ENCODE measurements around the gene SLC22A1. TPM values are rescaled to one million over a fixed set of nuclear protein-coding genes. Genes with fewer than 3 reads are reported as not detected.

Gene SLC22A1
- total RNA-seq, 2 donors from 2014 or later, result 1.2 to 1.6 TPM

DNA sequence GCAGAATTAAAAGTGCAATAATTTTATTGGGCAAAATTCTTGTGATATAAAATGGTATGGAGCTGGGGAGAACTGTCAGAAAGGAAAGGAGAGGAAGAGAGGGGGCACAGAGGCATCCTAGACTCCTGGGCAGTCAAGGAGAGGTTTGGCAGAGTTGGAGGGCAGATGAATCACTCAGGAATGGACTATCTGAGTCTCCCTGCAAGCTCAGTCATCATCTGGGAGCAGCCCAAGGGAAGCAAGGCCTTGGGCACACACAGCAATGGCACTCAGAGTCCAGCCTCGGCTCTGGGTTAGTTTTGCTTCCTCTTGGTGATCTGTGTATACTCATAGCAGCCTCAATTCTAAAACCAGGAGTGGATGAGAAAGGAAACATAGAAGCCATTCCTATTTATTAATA is 67.2 kb downstream of the SLC22A1 start:
- Histone ChIP-seq H3K27ac (no peak overlapping the region), H3K27me3 (replicated peaks; ENCODE audit: insufficient read depth) (no peaks in the 10 kb centered on the region), H3K9me3 (peaks cover 15% of the 10 kb centered on the region), H3K36me3 (no peaks in the 10 kb centered on the region), H3K4me1 (ENCODE audit: control insufficient read depth in 1 of 2, low read depth in 2 of 2) (no peaks in the 10 kb centered on the region), H3K4me3 (no peak overlapping the region)
- DNase-seq (ENCODE audit: low spot score), result no peak
- ATAC-seq (ENCODE audit: insufficient number of reproducible peaks, low FRiP score, low read depth), result no peak
- no peak for TF ChIP-seq CTCF (IDR thresholded peaks at IDR 0.05)

- Histone ChIP-seq H3K27ac (no peak overlapping the region), H3K4me3 (no peak overlapping the region), H3K4me1 (ENCODE audit: control insufficient read depth in 1 of 2, low read depth in 2 of 2) (no peaks in the 10 kb centered on the region), H3K36me3 (no peaks in the 10 kb centered on the region), H3K27me3 (replicated peaks; ENCODE audit: insufficient read depth) (no peaks in the 10 kb centered on the region), H3K9me3 (peaks cover 27% of the 10 kb centered on the region)
- no peak for TF ChIP-seq CTCF (IDR thresholded peaks at IDR 0.05)
- ATAC-seq (ENCODE audit: insufficient number of reproducible peaks, low FRiP score, low read depth), result no peak
- DNase-seq (ENCODE audit: low spot score), result no peak
Observed at GRCh38 chr6:160190081-160190480, 68.5 kb downstream of the SLC22A1 start.

DNA sequence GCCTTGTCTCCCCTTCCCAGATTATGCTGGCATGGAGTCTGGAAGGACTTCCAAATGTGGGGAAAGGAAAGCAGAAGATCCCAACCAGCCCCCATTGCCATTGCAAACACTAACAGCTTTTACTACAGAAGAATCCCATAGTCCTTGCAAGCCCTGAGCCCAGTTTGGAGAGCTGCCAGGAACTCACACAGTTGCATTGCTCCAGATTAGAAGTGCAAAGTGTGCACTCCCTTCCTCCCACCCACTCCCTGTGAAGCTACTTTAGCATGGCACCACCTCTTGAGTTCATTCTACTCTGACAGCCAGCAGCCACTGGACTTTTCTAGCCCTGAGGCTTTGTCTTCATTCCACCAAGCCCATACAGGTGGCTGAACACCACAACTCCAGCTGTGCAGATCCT is 69.4 kb downstream of the SLC22A1 start:
- Histone ChIP-seq H3K27ac (no peak overlapping the region), H3K36me3 (no peaks in the 10 kb centered on the region), H3K9me3 (peaks cover 32% of the 10 kb centered on the region), H3K4me3 (no peak overlapping the region), H3K4me1 (ENCODE audit: control insufficient read depth in 1 of 2, low read depth in 2 of 2) (no peaks in the 10 kb centered on the region), H3K27me3 (replicated peaks; ENCODE audit: insufficient read depth) (no peaks in the 10 kb centered on the region)
- no peak for TF ChIP-seq CTCF (IDR thresholded peaks at IDR 0.05)
- DNase-seq (ENCODE audit: low spot score) (no peak), ATAC-seq (ENCODE audit: insufficient number of reproducible peaks, low FRiP score, low read depth) (no peak)

DNA sequence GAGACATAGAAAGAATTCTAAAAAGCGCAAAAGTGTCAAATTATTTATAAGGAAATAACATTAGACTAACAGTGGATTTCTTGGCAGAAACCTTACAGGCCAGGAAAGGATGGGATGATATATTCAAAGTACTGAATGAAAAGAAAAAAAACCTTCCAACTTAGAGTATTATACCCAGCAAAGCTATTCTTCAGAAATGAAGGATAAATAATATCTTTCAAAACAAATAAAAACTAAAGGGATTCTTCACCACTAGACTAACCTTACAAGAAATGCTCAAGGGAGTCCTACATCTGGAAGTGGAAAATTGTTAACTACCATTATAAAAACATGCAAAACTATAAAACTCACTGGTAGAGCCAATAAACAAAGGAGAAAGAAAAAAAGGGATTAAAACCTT is 71.2 kb downstream of the SLC22A1 start:
- no peak overlapping the region for H3K27ac ChIP-seq
- no peak for ATAC-seq (ENCODE audit: insufficient number of reproducible peaks, low FRiP score, low read depth)
- H3K4me3 ChIP-seq, result no peak overlapping the region
- TF ChIP-seq CTCF (IDR thresholded peaks at IDR 0.05), result no peak
- DNase-seq (ENCODE audit: low spot score), result no peak
- H3K4me1 ChIP-seq (ENCODE audit: control insufficient read depth in 1 of 2, low read depth in 2 of 2), result no peaks in the 10 kb centered on the region
- no peaks in the 10 kb centered on the region for H3K36me3 ChIP-seq
- no peaks in the 10 kb centered on the region for H3K27me3 ChIP-seq (replicated peaks; ENCODE audit: insufficient read depth)
- H3K9me3 ChIP-seq, result peaks cover 32% of the 10 kb centered on the region

DNA sequence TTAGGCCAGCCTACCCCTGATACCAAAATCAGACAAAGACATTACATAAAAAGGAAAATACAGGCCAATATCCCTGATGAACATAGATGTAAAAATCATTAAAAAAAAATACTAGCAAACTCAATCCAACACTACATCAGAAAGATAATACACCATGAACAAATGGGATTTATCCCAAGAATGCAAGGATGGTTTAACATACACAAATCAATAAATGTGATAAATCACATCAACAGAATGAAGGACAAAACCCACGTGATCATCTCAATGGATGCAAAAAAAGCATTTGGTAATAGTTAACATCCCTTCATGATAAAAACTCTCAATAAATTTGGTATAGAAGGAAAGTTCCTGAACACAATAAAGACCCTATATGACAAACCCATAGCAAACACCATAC is 73.2 kb downstream of the SLC22A1 start:
- H3K27ac ChIP-seq, result no peak overlapping the region
- H3K36me3 ChIP-seq, result no peaks in the 10 kb centered on the region
- no peak for TF ChIP-seq CTCF (IDR thresholded peaks at IDR 0.05)
- DNase-seq (ENCODE audit: low spot score) (no peak), ATAC-seq (ENCODE audit: insufficient number of reproducible peaks, low FRiP score, low read depth) (no peak)
- H3K9me3 ChIP-seq, result peaks cover 32% of the 10 kb centered on the region
- H3K27me3 ChIP-seq (replicated peaks; ENCODE audit: insufficient read depth), result no peaks in the 10 kb centered on the region
- no peaks in the 10 kb centered on the region for H3K4me1 ChIP-seq (ENCODE audit: control insufficient read depth in 1 of 2, low read depth in 2 of 2)
- no peak overlapping the region for H3K4me3 ChIP-seq

Measured in thoracic aorta (tissue), 2 donors.